ENCODE measurements around the gene USP15.

- no peak for TF ChIP-seq CTCF (optimal IDR thresholded peaks at IDR 0.05 in 1 of 3, IDR thresholded peaks at IDR 0.05 in 1 of 3, conservative IDR thresholded peaks at IDR 0.05 in 1 of 3; ENCODE audit: extremely low read depth in 1 of 3, insufficient read depth in 2 of 3, low read length in 3 of 3)
- TF ChIP-seq EZH2 (IDR thresholded peaks at IDR 0.05; ENCODE audit: low read length), result no peak
Observed at GRCh38 chr12:62256408-62257096, 3.7 kb upstream of the USP15 start.
